PC-3 (cell line): ENCODE measurements around the gene PUS10.
"Not testable (repeated sequence)": the region's sequence is repeated elsewhere in the genome, so short reads cannot be mapped to it uniquely, and the experiment has no call there.

Experiments used
- CTCF ChIP-seq: fragments of 300-600 bp; sonication (generic); conservative IDR thresholded peaks from 2 replicates; pipeline ENCODE4 v1.5.1; 2017; ENCODE audit warnings: antibody characterized with exemption, low read depth, mild to moderate bottlenecking, low read length
- EZH2phosphoT487 ChIP-seq: fragments of 300-600 bp; sonication (generic); IDR thresholded peaks from 2 replicates; pipeline ENCODE4 v1.6.1; 2018; ENCODE audit warnings: mild to moderate bottlenecking, antibody characterized with exemption, low read length, borderline replicate concordance

- TF ChIP-seq EZH2phosphoT487, CTCF: not testable (repeated sequence)
Observed at GRCh38 chr2:61036643-61037042, 18.6 kb upstream of the PUS10 start.
